Mucosa of stomach (tissue), 1 donor: ENCODE results near the gene ASB1.

ENCODE experiments used
- H3K27me3 ChIP-seq: one replicate; pipeline ENCODE4 v1.7.0; 2013; ENCODE audit warnings: mild to moderate bottlenecking, low read length; ENCODE audit not compliant: control insufficient read depth, insufficient read depth
- H3K36me3 ChIP-seq: one replicate; pipeline ENCODE4 v1.7.0; 2013; ENCODE audit warnings: low read length; ENCODE audit not compliant: control insufficient read depth, insufficient read depth
- H3K4me1 ChIP-seq: one replicate; pipeline ENCODE4 v1.7.0; 2013; ENCODE audit warnings: mild to moderate bottlenecking, low read length; ENCODE audit not compliant: control insufficient read depth, insufficient read depth
- H3K4me3 ChIP-seq: one replicate; pipeline ENCODE4 v1.7.0; 2013; ENCODE audit warnings: low read length
- H3K9ac ChIP-seq: one replicate; pipeline ENCODE4 v1.7.0; 2013; ENCODE audit warnings: mild to moderate bottlenecking, low read length, moderate library complexity
- H3K9me3 ChIP-seq: one replicate; pipeline ENCODE4 v1.7.0; 2013; ENCODE audit warnings: mild to moderate bottlenecking, low read length, moderate library complexity; ENCODE audit not compliant: control insufficient read depth
- donor health status: Pancreatic carcinoma.

The ASB1 gene

DNA sequence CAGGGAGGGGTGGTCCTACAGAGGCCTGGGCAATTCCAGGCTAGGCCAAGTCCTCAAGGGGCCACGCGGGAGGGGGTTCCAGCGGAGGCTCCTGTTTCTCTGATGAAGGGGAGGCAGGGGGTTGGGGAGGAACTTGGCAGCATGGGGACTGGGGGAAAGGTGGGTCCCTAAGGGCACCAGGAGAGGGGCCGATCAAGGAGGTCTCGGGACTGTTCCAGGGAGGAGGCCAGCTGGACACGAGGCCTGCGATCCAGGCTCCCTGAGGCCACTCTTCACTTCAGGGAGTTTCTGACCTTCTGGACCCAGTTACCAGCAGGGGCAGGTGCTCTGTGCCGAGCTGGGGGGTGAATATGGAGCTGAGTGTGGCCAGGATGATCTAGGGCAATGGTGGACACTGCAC is 71.5 kb downstream of the ASB1 start:
- Histone ChIP-seq H3K9ac (no peak overlapping the region), H3K27me3 (no peaks in the 10 kb centered on the region), H3K36me3 (no peaks in the 10 kb centered on the region), H3K4me1 (no peaks in the 10 kb centered on the region), H3K9me3 (no peaks in the 10 kb centered on the region), H3K4me3 (no peak overlapping the region)

DNA sequence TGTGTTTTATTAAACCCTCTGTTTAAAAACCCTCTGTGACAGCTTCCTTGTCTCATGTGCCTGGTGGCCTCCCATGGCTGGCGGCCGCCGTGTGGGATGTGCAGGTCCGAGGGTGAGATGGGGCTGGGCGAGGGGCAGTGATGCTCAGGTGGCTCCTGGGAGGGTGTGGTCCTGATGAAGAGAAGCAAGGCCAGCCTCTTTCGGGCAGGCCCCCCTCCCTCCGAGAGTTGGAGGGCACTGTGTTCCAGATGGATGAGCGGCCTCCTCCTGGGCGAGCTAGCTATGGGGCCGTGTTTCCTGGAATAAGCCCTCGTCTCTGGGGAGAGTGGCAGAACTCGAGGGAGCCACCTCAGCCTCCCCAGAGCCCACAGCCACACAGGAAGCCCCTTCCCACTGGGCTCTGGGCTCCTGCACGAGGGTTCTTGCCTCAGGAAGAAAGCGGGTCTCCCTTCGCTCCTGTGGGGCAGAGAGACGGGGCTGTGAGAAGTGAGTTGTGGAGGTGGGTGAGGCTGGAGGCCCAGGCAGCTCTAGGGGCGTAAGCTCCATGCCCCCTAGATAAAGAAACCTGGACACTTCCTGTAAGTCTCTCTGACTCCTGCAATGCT is 72.1 kb downstream of the ASB1 start:
- H3K36me3 ChIP-seq: no peaks in the 10 kb centered on the region
- H3K27me3 ChIP-seq: no peaks in the 10 kb centered on the region
- no peaks in the 10 kb centered on the region for H3K9me3 ChIP-seq
- no peak overlapping the region for H3K9ac ChIP-seq
- no peaks in the 10 kb centered on the region for H3K4me1 ChIP-seq
- no peak overlapping the region for H3K4me3 ChIP-seq

DNA sequence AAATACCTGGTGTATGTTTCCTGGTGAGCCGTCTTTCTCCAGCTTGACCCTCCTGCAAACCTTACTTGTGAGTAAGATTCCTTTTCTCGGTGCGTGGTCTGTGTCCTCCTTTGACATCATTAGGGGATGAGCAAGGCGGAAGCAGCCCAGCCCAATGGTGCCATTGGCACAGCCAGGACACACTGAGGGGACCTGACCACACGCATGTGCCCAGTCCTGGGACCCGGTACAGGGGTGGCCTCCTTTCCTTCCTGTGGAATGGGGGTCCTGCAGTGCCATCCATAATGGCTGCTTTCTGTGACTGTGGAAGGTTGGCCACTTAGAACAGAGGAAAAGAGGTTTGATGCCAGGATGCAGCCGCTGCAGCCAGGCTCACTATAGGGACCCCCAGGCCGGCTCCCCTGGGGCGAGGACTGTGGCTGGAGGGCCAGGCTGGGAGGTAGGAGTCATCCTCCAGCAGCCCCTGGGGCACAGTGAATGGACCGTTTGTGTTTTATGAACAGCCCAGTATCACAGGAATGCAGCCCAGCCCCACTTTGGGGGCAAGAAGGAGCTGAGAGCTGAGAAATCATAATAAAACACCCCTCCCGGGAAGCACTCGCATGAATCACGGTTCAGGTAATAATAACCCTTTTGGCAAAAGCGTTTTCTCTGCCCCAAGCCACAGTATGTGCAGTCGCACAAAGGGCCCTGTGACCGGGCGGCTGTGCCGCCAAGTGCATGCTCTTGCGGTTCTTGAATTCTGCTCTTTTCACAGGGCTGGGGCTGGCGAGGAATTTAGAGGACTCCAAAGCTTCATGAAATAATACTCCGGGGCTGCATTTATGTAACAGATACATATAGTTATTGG is 73.2 kb downstream of the ASB1 start:
- no peaks in the 10 kb centered on the region for H3K9me3 ChIP-seq
- no peak overlapping the region for H3K4me3 ChIP-seq
- no peaks in the 10 kb centered on the region for H3K36me3 ChIP-seq
- no peak overlapping the region for H3K9ac ChIP-seq
- H3K4me1 ChIP-seq: no peaks in the 10 kb centered on the region
- H3K27me3 ChIP-seq: no peaks in the 10 kb centered on the region

DNA sequence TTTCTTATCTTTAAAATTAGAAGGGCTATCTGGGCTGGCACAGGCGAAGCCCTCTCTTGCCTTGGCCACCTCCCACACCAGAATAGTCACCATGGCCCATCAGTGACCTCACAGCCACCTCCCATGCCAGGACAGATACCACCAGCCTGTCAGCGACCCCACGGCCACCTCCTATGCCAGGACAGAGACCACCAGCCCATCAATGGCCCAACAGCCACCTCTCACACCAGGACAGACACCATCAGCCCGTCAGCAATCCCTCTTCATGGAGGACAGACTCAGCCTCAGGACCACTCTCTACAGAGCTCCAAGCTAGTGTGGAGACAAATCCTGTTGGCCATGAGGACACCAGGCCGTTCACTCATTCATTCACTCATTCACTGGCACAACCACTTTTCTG is 74.6 kb downstream of the ASB1 start:
- no peaks in the 10 kb centered on the region for H3K36me3 ChIP-seq

More for the DNA sequence above, 74.6 kb downstream of the ASB1 start:
- Histone ChIP-seq H3K27me3 (no peaks in the 10 kb centered on the region), H3K9ac (no peak overlapping the region), H3K9me3 (no peaks in the 10 kb centered on the region), H3K4me1 (no peaks in the 10 kb centered on the region), H3K4me3 (no peak overlapping the region)
